Gastrocnemius medialis (tissue), 4 donors: ENCODE results near the gene MARCHF10.

Source experiments
- POLR2A ChIP-seq, 2 donors: fragments of 450-650 bp; IDR thresholded peaks; one replicate each; pipeline ENCODE4 v1.6.1; 2017; ENCODE audit warnings: antibody characterized with exemption in 2 of 2, mild to moderate bottlenecking in 2 of 2, moderate library complexity in 2 of 2
- TF ChIP-seq, protein P1 (sequence below), 5 experiments: fragments of 450-650 bp in 3 of 5; fragments of 200-600 bp in 2 of 5; sonication (generic) in 2 of 5; IDR thresholded peaks in 4 of 5; conservative IDR thresholded peaks in 1 of 5; 1 replicate in 4 of 5; 2 replicates in 1 of 5; pipeline ENCODE4 v1.5.1; 2016 to 2019; ENCODE audit warnings: antibody characterized with exemption in 5 of 5, mild to moderate bottlenecking in 3 of 5, moderate library complexity in 3 of 5

- TF ChIP-seq, protein P1, sequence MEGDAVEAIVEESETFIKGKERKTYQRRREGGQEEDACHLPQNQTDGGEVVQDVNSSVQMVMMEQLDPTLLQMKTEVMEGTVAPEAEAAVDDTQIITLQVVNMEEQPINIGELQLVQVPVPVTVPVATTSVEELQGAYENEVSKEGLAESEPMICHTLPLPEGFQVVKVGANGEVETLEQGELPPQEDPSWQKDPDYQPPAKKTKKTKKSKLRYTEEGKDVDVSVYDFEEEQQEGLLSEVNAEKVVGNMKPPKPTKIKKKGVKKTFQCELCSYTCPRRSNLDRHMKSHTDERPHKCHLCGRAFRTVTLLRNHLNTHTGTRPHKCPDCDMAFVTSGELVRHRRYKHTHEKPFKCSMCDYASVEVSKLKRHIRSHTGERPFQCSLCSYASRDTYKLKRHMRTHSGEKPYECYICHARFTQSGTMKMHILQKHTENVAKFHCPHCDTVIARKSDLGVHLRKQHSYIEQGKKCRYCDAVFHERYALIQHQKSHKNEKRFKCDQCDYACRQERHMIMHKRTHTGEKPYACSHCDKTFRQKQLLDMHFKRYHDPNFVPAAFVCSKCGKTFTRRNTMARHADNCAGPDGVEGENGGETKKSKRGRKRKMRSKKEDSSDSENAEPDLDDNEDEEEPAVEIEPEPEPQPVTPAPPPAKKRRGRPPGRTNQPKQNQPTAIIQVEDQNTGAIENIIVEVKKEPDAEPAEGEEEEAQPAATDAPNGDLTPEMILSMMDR (IDR thresholded peaks at IDR 0.05 in 4 of 5, conservative IDR thresholded peaks at IDR 0.05 in 1 of 5), result no peak
- no peak for TF ChIP-seq POLR2A (IDR thresholded peaks at IDR 0.05)
Measured at GRCh38 chr17:62809656-62810055, 1.5 kb upstream of the MARCHF10 start.
